Chondrocyte (in vitro differentiated cells): ENCODE measurements around the gene SV2B. TPM values are rescaled to one million over a fixed set of nuclear protein-coding genes. Genes with fewer than 3 reads are reported as not detected.

Experiments used
- DNase-seq: peaks from one replicate; pipeline ENCODE4 v3.0.0; 2021; ENCODE audit warnings: mixed read lengths, low spot score
- H3K27ac Mint-ChIP-seq: one replicate; pipeline ENCODE4 v1.8.0; 2021; ENCODE audit warnings: mild to moderate bottlenecking, moderate library complexity, mixed read lengths; ENCODE audit not compliant: unreplicated experiment
- H3K27me3 Mint-ChIP-seq: 2 replicates; pipeline ENCODE4 v1.8.0; 2021; ENCODE audit warnings: low read depth, mixed read lengths
- H3K36me3 Mint-ChIP-seq: 2 replicates; pipeline ENCODE4 v1.8.0; 2021; ENCODE audit warnings: low read depth, mixed read lengths
- H3K4me1 Mint-ChIP-seq: 2 replicates; pipeline ENCODE4 v1.8.0; 2021; ENCODE audit warnings: low read depth, mild to moderate bottlenecking, mixed read lengths
- H3K4me3 Mint-ChIP-seq: one replicate; pipeline ENCODE4 v1.8.0; 2021; ENCODE audit warnings: mild to moderate bottlenecking, moderate library complexity, mixed read lengths; ENCODE audit not compliant: unreplicated experiment
- H3K9me3 Mint-ChIP-seq: 2 replicates; pipeline ENCODE4 v1.8.0; 2021; ENCODE audit warnings: low read depth, mixed read lengths
- total RNA-seq: library from RNA; stranded (reverse); gene quantifications from 3 replicates; pipeline ENCODE4 v1.2.1, GENCODE V29; 2021
- TF ChIP-seq, protein P1 (sequence below): fragments of 200-600 bp; sonication (generic); IDR thresholded peaks from 2 replicates; pipeline ENCODE4 v1.5.0; 2021; ENCODE audit warnings: antibody characterized with exemption, mild to moderate bottlenecking, moderate library complexity

The SV2B gene
- total RNA-seq, 1 donor from 2014 or later: not detected

DNA sequence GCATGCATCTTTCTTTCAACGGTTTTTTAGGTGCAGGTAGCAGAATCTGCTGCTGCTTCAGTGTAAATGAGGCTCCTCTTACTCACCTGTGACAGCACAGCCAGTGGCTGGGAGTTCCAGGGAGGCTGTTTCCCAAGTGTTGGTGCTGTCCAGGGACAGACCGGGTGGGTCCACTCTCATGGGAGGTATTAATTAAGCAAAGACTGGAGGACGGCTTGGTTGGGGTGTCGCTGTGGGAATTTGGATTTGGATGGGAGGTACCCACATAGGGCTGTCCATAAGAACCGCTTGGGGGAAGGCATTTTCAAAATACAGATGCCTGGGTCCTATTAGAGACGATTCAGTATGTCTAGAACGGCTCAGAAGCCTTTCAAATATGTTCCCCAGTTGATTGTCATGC, 42.9 kb downstream of the SV2B start:
- Mint-ChIP-seq H3K4me1 (no peaks in the 10 kb centered on the region), H3K9me3 (peaks cover 1% of the 10 kb centered on the region), H3K27ac (no peak overlapping the region), H3K36me3 (no peaks in the 10 kb centered on the region), H3K4me3 (no peak overlapping the region), H3K27me3 (peaks cover 8% of the 10 kb centered on the region)
- TF ChIP-seq, protein P1, sequence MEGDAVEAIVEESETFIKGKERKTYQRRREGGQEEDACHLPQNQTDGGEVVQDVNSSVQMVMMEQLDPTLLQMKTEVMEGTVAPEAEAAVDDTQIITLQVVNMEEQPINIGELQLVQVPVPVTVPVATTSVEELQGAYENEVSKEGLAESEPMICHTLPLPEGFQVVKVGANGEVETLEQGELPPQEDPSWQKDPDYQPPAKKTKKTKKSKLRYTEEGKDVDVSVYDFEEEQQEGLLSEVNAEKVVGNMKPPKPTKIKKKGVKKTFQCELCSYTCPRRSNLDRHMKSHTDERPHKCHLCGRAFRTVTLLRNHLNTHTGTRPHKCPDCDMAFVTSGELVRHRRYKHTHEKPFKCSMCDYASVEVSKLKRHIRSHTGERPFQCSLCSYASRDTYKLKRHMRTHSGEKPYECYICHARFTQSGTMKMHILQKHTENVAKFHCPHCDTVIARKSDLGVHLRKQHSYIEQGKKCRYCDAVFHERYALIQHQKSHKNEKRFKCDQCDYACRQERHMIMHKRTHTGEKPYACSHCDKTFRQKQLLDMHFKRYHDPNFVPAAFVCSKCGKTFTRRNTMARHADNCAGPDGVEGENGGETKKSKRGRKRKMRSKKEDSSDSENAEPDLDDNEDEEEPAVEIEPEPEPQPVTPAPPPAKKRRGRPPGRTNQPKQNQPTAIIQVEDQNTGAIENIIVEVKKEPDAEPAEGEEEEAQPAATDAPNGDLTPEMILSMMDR: no peak
- DNase-seq: no peak

DNA sequence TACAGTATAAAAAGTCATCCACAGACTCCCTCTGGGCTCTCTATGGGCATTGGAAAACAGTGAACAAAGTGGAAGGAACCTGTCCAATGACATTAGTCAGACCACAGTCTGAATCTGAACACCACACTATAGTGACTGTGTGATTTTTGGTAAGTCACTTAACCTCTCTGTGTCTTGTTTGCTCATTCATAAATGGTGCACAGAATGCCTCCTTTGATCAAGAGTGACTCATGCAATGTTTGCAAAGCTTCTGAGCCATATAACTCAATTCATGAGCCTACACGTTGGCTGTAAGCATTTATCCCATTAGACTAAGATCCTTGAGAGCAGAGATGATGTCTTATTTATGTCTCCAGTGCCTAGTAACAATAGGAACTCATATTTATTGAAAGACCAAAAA, 46.7 kb downstream of the SV2B start:
- H3K4me3 Mint-ChIP-seq: no peak overlapping the region
- no peaks in the 10 kb centered on the region for H3K4me1 Mint-ChIP-seq
- H3K9me3 Mint-ChIP-seq: no peaks in the 10 kb centered on the region
- TF ChIP-seq, protein P1: no peak
- peaks cover 8% of the 10 kb centered on the region for H3K27me3 Mint-ChIP-seq
- no peak for DNase-seq
- H3K36me3 Mint-ChIP-seq: no peaks in the 10 kb centered on the region
- H3K27ac Mint-ChIP-seq: no peak overlapping the region

DNA sequence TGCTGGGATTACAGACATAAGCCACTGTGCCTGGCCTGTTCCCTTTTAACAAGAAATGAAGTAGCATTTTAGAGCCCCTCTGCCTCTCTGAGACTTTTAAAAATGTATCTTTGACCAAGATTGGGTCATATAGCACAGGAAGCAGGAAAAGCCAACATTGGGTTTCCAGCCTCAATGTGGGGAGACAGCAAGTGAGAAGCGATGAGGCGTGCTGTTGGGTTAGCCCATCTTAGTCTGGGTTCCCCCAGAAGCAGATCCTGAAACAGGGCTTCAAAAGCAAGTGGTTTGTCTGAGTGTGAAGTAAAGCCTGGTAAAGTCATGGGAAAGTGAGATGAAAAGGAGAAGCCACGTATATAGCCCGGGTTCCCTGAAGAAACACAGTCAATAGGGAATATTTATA, 48.2 kb downstream of the SV2B start:
- Mint-ChIP-seq H3K27me3 (peaks cover 7% of the 10 kb centered on the region), H3K27ac (no peak overlapping the region), H3K36me3 (no peaks in the 10 kb centered on the region), H3K4me3 (no peak overlapping the region), H3K9me3 (no peaks in the 10 kb centered on the region), H3K4me1 (no peaks in the 10 kb centered on the region)
- no peak for DNase-seq
- TF ChIP-seq, protein P1: no peak

DNA sequence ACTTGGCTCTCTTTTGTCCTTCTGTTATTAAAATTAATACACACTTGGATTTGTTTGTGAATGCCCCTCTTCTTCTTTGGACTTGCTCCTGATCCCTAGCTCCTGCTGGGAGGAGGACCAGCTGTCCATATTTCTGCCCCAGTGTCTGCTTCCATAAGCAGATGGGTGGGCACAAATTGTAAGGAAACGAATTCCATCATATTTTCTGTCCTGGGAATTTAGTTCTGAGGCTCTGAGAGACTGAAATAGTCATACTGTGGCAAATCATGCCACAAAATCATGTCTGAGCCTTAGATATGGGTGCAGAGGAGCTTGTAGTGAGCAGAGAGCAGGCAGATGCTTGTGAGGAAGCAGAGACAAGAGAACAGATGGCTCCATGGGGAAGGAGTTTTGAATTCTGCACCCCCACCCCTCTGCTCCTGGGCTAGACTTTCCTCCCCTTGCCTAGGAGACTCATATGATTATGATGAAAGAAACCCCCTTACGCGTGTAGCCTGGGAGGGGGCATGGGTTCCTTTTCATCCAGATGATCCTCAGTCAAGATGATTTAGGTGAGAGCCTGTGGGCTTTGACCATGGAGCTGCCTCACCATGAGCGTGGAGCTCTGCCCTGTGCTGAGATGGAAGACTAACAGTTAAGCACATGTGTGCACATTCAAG, 50.6 kb downstream of the SV2B start:
- no peaks in the 10 kb centered on the region for H3K4me1 Mint-ChIP-seq
- no peaks in the 10 kb centered on the region for H3K36me3 Mint-ChIP-seq
- DNase-seq: no peak
- H3K9me3 Mint-ChIP-seq: no peaks in the 10 kb centered on the region
- no peak overlapping the region for H3K27ac Mint-ChIP-seq
- no peak overlapping the region for H3K4me3 Mint-ChIP-seq
- TF ChIP-seq, protein P1: no peak
- H3K27me3 Mint-ChIP-seq: peaks cover 9% of the 10 kb centered on the region

DNA sequence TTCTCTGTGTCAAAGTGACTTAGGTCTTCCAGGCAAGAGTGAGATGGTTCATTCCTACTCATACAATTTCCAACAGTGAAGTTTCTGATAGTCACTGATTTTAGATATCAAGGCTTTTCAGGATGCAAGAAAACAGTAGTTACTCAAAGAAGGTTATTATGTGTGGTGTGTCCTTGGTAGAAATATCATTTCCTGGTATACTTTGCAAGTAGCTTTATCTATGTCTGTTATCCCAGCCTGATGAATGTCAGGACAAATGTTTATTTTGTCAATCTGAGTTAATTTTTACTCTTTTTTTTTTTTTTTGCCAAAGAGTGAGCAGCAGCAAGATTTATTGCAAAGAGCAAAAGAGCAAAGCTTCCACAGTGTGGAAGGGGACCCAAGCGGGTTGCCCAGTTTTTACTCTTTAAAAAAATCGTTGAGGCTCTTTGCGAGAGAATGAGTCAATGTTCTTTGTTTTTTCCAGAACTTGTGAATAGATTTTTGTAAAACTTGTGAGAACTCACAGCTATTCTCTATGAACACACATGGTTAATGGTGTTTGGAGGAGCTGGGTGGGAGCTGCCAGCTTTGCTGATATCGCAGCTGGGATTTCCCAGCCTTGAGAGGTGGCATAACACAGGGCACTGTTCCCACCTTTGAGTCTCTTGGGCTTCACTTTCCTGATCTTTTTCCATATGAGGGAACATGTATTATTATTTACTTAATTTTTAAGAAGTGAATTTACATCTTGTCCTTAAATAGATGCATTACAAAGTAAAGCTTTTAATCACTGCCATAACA, 51.9 kb downstream of the SV2B start:
- H3K4me1 Mint-ChIP-seq: no peaks in the 10 kb centered on the region
- no peaks in the 10 kb centered on the region for H3K9me3 Mint-ChIP-seq
- TF ChIP-seq, protein P1: no peak
- H3K27ac Mint-ChIP-seq: no peak overlapping the region
- DNase-seq: no peak
- H3K27me3 Mint-ChIP-seq: peaks cover 9% of the 10 kb centered on the region
- no peaks in the 10 kb centered on the region for H3K36me3 Mint-ChIP-seq
- no peak overlapping the region for H3K4me3 Mint-ChIP-seq
